GM18511 (cell line): ENCODE measurements around the gene KLK6.
A peak's percentile ranks its signal among the peaks of the same experiment; 100 is the strongest.

Experiments used
- ATAC-seq: cut with Tn5 transposase; IDR thresholded peaks from one replicate; pipeline ENCODE4 v1.9.1; 2021; ENCODE audit warnings: mild to moderate bottlenecking, moderate library complexity; ENCODE audit not compliant: unreplicated experiment

The KLK6 gene

DNA sequence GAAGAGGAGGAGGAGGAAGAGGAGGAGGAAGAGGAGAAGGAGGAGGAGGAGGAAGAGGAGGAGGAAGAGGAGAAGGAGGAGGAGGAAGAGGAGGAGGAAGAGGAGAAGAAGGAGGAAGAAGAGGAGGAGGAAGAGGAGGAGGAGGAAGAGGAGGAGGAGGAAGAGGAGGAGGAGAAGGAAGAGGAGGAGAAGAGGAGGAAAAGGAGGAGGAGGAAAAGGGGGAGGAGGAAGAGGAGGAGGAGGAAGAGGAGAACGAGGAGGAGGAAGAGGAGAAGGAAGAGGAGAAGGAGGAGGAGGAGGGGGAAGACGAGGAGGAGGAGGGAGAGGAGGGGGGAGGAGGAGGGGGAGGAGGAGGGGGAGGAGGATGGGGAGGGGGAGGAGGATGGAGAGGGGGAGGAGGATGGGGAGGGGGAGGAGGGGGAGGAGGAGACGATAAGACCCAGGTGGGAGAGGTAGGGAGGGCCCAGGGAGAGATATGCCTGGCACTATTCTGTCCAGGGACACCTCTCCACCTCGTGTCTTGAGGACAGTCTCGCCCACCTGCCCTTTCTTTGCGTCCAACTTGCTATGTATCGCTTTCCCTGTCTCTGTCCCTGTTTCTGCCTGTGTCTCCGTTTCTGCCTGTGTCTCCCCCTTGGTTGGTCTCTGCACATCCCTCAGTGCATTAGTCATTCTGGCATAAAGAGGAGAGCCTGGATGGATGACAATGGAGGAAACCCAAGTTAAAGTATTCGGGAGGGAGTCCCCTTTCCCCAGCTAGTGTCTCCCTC is 9.5 kb downstream of the KLK6 start:
- no peak for ATAC-seq

DNA sequence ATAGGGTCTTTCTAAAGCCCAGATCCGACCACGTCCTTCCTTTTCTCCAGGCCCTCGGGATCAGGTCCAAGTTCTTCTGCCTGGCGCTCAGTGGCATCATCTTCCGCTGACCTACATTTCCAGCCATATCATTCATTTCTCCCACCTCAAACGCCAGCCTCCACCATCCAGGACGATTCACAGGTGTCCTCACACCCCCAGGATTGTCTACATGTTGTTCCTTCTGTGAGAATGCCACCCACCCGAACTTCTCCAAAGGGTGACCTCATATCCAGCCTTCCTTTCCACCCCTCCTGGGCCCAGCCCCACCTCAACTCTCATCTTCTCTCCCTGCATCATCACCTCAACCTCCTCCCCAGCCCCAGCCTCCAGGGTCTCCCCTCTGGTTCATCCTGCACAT is 11.8 kb downstream of the KLK6 start:
- ATAC-seq = no peak

DNA sequence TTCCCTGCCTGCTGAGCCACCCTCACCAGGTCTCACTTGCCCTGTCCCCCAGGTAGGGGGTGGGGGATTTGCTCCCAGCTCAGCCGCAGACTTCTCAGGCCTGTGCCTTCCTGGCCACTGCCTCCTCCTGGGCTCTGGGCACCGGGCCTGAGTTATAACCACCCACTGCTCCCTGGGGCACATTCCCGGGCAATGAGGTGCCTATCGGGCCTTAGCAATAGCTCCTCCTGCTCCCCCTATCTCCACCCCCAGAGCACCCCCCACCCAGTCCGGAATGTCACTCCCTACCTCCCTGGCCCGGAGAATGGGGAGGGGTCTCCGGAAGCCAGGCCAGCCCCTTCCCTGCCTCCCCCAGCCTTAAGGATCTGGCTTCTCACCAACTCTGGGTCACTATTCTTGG is 16.5 kb downstream of the KLK6 start, which contains the start of gene KLK5:
Gene KLK5 (minus strand): TSS at position 129 of the 400 bp plus-strand sequence. CDS start 381 bp downstream, outside the sequence.
- ATAC-seq = no peak

DNA sequence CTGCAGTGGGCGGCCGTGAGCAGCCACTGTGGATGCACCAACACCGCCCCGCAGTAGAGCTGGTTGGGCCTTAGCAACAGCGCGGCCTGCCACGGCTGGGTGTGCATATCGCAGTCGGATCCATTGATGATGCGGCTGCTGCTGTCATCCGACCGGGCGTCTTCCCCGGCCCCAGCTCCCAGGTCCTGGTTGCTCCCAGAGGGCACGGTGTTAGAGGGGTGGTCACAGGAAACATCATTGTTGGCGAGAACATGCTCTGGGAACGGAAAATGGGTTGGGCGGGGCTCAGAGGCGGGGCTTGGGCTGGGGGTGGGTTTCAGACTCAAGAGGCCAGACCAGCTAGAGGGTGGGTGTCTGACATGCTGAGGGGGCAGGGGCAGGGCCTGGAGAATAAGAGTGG is 19.5 kb downstream of the KLK6 start:
- ATAC-seq = no peak

DNA sequence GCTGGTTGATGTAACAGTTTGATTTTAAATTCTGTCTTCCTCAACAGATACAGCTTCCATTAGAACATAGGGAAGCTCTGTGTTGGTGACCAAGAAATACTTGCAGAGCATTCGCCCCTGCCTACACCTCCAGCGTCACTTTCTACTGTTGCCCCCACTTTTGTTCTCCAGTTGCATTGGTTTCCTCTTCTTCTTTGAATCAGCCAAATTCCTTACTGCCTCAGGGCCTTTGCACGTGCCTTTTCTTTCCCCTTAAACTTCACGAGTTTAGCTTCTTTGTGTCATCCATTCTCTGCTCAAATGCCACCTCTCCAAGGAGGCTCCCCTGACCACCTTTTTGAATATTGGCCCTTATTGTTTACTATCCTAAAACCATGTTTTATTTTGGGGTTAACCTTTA is 22.3 kb downstream of the KLK6 start:
- ATAC-seq = no peak

DNA sequence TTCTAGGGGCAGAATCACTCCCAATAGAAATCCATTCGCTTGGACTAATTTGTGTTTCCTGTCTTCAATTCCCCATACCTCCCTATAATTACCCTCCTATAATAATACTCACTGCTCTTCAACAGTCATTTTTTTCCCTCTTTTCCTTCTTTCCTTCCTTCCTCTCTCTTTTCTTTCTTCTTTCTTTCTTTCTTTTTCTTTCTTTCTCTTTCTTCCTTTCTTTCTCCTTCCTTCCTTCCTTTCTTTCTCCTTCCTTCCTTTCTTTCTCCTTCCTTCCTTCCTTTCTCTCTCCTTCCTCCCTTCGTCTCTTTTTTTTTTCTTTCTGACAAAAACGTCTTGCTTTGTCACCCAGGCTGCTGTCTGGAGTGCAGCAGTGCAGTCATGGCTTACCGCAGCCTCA is 24.6 kb downstream of the KLK6 start:
- ATAC-seq = no peak

DNA sequence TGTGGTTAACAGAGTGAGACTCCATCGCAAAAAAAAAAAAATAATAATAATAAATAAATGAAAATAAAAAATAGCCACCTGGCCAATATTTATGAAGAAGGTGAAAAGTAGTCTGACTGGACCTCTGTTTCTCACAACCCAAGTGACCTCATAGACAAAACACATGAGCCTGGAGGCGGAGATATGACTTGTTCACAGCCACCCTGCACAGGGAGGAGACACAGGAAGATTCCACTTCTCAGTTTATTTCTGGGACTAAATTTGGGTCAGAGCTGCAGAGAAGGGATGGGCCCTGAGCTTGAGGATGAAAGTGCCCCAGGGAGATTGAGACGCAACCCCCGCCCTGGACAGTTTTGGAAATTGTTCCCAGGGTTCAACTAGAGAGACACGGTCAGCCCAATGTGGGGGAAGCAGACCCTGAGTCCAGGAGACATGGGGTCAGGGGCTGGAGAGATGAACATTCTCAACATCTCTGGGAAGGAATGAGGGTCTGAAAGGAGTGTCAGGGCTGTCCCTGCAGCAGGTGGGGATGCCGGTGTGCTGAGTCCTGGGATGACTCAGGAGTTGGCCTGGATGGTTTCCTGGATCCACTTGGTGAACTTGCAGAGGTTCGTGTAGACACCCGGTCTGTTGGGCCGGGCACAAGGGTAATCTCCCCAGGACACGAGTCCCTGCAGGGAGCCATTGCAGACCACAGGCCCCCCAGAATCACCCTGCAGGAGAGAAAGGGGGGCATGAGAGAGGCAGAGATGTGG is 26.1 kb downstream of the KLK6 start:
- ATAC-seq = no peak

DNA sequence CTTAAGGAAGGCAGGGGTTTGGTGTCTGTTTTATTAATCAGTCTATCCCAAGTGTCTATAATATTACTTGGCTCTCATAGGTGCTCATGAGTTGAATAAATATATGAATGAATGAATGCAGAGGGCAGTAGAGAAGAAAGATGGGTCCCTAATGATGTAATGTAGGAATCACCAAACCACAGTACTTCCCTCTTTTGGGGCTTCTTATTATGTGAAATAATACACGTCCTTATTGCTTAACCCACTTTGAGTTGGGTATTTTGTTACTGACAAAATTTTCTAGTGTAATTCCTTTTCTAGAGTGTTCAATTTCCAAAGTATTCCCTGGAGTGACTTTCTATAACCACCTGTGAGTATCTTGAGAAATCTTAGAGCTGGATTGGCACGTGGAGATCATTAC is 29.8 kb downstream of the KLK6 start:
- no peak for ATAC-seq

DNA sequence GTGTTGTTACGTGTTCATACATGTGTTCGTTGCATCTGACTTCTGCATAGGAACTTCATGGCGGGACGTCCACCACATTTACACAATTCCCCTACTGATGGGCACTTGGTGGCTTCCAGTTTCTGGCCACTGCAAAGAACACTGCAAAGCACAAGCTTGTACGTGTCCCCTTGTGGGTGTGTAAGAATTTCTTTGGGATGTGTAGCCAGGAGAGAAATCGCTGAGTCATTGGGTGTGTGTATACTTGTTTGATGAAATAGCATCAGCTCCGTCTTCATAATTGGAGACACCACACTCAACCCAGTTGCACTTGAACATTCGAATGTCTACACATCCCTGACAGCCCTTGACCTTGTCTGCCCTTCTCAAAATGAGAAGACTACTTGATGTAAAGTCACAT is 35.8 kb downstream of the KLK6 start:
- ATAC-seq = no peak

DNA sequence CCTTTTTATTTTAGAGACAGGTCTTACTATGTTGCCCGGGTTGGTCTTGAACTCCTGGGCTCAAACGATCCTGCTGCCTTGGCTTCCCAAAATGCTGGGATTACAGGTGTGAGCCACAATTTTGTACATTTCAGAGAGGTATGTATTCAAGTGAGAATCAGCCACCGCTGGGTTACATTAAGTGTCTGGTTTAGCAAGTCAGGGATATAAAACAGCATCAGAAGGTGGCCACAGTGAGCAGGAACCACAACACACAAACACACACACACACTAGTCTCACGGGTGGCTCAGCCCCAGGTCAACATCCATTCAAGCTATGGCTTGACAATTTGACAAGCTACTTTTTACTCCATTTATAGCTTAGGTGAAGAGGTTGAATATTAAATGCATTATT is 36.7 kb downstream of the KLK6 start:
- no peak for ATAC-seq

DNA sequence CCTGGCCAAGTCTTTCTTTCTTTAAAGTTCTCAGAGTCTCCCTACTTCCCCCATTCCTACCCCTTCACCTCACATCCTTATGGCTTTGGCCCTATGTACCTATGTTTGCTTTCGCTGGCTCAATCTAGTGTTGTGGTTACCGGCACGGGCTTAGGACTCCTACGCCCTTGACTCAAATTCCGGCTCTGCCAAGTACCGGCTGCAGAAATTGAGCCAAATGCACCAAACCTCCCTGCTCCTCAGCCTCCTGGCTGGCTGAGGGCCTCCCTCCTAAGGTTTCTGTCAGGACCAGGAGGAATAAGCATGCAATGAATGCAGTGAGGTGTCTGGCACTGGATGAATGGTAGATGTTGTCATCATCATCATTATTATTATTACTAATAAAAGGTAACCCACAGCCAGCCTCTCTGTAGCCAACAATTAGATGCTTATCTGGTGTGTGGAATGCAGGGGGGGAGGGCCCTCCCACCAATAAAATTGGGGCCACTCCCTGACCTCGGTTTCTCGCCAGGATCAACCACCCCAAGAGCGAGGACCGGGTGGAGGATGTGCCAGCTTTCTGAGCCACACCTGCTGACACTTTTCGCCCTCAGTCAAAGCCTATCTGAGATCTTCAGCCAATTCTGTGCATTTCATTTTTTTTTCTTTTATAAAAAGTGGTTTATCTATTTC is 37.2 kb downstream of the KLK6 start:
- ATAC-seq = no peak

DNA sequence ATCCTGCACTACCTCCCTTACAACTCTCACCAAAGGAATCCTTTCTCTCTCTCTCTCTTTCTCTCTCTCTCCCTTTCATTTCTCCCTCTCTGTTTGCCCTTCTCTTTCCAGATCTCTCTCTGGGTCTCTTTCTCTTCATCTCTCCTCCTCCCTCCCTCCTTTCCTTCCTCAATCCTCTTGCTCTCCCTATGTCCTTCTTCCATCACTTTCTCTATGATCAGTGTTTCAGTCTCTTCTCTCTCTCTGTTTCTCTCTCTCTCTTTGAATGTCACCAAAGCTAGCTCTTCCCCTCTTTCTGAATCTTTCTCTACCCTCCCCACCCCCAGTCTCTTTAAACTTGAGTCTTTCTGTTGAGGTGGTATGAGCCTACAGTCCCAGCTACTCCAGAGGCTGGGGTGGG is 38.4 kb downstream of the KLK6 start:
- no peak for ATAC-seq

DNA sequence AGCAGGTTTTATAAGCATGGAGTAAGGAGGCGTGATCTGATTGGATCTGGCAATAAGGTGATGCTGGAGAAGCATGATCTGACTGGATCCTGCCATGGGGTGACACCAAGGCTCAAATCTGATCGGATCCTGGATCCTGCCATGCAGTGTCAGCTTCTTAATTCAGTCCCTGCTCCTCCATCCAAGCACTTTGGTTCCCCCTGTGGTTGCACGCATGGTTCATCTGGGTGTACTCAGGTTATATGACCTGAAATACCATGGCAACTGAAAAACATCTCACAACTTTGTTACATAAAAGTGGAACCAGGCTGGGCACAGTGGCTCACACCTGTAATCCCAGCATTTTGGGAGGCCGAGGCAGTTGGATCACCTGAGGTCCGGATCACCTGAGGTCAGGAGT is 40.6 kb downstream of the KLK6 start:
- ATAC-seq = no peak

DNA sequence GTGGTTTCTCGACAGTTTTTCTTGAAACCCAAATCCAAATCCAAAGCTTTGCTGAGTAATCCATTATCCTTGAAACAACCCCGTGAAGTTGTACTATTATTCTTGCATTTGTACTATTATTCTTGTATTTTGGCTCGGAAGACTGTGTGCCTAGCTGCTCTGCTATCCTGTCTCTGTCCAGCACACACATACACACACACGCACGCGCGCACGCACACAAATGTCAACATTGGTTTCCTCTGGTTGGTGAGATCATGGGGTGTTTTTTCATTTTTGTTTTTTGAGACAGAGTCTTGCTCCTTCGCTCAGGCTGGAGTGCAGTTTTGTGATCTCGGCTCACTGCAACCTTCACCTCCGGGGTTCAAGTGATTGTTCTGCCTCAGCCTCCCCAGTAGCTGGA is 43.2 kb downstream of the KLK6 start:
- no peak for ATAC-seq

DNA sequence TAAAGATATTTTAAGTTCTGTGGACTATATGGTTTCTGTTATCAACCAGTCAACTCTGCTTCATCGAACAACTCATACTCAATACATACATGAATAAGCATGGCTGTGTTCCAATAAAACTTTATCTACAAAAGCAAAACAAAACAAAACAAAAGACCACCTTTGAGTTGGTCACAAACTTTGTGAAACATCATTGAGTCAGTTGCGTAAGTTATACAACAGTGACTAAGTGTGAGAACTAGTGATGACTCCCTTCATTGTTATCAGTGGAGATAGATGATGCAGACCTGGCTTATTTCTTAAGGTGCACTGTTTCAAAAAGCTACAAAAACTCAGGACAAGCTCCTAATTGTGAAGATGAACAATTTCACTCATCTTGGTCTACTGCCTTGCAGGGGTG is 43.7 kb downstream of the KLK6 start:
- ATAC-seq = no peak

DNA sequence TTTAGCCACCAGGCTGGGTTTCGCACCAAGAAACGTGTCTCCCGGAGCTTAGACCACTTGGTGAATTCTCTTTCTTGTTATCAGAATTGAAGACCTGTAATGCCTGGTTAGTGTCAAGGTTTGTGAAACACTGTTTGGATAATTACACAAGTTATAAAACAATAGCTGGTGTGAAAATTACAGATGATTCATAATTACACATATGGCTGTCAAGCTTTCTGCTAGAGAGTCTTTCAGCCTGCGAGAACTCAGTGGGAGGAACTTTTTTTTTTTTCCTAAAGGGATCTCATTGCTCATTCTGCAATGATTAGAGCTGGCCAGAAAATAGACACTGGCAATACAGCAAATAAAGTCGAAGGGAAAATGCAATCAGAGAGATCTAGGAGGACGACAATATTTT is 44.8 kb downstream of the KLK6 start:
- ATAC-seq = no peak

DNA sequence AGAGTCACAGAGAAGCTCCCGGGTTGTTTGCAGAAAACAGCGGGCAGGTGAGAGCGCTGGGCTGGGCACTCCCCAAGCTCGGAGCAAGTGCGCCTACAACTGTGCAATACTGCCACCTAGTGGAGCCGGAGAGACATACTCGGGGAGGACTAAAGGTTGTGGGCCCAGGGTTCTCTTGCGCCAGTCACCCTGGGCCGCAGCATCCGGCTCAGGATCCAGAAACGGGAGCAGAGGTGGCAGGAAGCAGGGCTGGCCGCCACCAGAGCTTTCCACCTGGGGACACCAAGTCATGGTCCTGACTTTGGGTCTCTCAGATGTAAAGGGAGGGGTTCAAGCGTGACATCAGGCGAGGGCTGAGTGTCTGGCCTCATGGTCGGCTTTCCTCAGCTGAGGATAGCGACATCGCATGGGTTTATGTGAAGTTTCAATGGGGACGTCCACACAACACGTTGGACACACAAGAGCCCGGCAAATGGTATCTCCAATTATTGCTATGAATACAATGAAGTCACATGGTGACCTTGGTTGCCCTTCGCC is 47.0 kb downstream of the KLK6 start:
- ATAC-seq = peak; percentile 69

DNA sequence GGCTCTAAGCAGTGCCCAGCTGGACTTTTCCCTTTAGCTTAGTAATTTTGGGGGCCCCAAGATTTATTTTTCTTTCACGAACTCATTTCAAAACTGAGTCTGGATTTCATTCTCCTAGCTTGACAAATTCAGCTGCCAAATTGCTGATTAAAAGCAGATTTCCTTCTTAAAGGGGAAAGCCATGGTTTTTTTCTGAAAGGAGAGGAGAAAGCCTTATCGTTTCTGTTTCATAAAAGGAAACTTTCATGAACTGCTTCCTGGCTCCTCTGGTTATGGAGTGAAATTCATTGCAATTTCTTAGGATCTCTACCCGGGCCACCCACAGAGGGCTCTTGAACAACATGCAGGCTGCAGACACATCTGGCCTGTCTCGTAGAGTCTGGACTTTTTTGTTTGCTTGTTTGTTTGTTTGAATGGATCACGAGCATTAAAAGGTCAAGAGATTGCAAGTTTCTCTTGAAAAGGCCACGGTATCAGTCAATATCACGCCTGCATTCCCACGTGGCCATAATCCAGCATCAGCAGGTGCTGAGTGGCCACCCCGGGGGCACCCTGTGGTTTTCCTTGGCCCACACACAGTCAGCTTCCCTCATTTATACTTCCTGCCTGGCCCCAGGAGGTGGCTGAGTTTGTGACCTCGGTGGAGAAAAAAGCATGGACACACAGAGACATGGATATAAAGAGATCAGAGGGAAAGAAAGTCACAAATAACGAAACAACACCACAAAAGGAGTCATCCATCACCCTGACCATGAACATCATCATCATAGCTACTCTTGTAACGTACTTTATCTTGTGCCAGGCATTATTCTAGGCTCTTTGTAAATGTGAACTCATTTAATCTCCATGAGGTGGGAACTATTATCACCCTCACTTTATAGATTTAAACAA is 47.7 kb downstream of the KLK6 start:
- peak; percentile 16 for ATAC-seq

DNA sequence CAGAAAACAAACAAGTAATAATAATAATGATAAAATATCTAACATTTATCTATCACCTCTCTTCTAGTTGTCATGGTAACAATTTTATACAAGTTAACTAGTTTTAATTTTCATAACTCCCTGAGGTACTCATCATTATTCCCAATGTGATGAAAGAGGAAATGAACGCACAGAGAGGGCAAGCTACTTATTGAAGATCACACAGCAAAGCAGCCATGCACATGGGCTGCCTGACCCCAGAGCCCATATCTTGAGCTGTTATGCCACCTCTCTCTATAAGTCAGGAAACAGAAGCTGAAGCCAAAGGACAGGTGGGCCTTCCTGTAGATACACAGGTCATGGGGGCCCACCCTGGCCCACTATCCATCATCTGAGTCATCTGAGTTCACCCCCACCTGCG is 53.3 kb downstream of the KLK6 start:
- no peak for ATAC-seq
